NCI-H1694 (cell line): ENCODE data around the gene WNT7B.

Experiments used
- DNase-seq: peaks from one replicate; lab custom pipeline; 2025; lab: John Stamatoyannopoulos, UW

WNT7B gene

GRCh38 chr22:45995405-45996101, 18.6 kb upstream of the WNT7B start:
- DNase-seq: no peak

- peak; percentile 71 for DNase-seq
Measured at GRCh38 chr22:45994491-45995404, 17.8 kb upstream of the WNT7B start.

- no peak for DNase-seq
Measured at GRCh38 chr22:45993841-45994240, 16.9 kb upstream of the WNT7B start.

GRCh38 chr22:45993143-45993692, 16.3 kb upstream of the WNT7B start:
- DNase-seq: no peak

- DNase-seq: no peak
Measured at GRCh38 chr22:45992737-45993136, 15.8 kb upstream of the WNT7B start.

GRCh38 chr22:45991098-45991497, 14.1 kb upstream of the WNT7B start:
- no peak for DNase-seq

- no peak for DNase-seq
Measured at GRCh38 chr22:45987136-45987861, 10.3 kb upstream of the WNT7B start.

GRCh38 chr22:45984316-45984916, 7.5 kb upstream of the WNT7B start:
- no peak for DNase-seq

- no peak for DNase-seq
Measured at GRCh38 chr22:45983797-45984196, 6.8 kb upstream of the WNT7B start.

- DNase-seq: no peak
Measured at GRCh38 chr22:45980761-45981160, 3.8 kb upstream of the WNT7B start.

GRCh38 chr22:45980268-45980570, 3.3 kb upstream of the WNT7B start:
- DNase-seq: no peak

- DNase-seq: no peak
Measured at GRCh38 chr22:45978275-45978713, 1.3 kb upstream of the WNT7B start.

- DNase-seq: no peak
Measured at GRCh38 chr22:45977551-45978274, 751 bp upstream of the WNT7B start.

GRCh38 chr22:45976254-45977002, 534 bp downstream of the WNT7B start:
- DNase-seq: no peak

- no peak for DNase-seq
Measured at GRCh38 chr22:45975164-45976161, 1.5 kb downstream of the WNT7B start.

GRCh38 chr22:45974498-45974897, 2.5 kb downstream of the WNT7B start:
- DNase-seq: no peak

GRCh38 chr22:45972889-45973253, 4.1 kb downstream of the WNT7B start:
- DNase-seq: no peak

- DNase-seq: no peak
Measured at GRCh38 chr22:45972091-45972888, 4.7 kb downstream of the WNT7B start.
